ENCODE data around the gene AUTS2. TPM values are rescaled to one million over a fixed set of nuclear protein-coding genes. Genes with fewer than 3 reads are reported as not detected.

Gene AUTS2
- total RNA-seq, 1 donor from 2014 or later, result 53.0 TPM

DNA sequence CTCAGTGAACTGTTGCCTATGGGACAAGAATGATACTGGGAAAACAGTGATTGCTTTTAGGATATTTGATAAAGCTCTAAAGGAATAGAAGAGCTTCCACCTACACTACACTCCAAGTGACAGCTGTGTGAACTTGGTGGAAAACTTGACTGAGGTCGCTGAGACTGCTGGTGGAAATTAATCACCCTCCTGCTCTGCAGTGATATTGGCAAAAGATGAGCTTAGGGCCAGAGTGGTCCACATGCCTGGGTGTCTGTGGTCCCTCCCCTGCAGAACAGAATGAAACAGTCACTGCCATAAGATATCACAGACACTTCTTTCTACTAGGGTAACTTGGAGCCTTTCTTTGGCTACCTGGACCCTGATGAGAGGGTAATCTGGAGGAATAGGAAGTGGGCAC is 1151.6 kb downstream of the AUTS2 start:
- no peak for DNase-seq (ENCODE audit: extremely low spot score in 2 of 2)

DNA sequence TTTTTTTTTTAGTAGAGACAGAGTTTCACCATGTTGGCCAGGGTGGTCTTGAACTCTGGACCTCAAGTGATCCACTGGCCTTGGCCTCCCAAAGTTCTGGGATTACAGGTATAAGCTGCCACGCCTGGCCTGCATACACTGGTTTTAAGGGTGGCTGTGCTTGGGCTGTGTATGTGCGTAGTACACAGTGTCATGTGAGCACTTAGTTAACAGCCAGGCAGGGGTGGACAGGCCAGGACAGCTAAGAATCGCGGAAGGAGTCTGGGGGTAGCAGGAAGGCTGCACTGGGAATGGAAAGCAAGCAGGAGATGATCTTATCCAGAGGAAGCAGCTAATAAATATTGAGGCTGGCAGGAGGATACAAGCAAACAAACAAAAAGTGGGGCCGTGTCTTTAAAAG is 1153.6 kb downstream of the AUTS2 start:
- Histone ChIP-seq H3K36me3 (no peaks in the 10 kb centered on the region), H3K4me3 (no peak overlapping the region), H3K27me3 (no peaks in the 10 kb centered on the region), H3K27ac (no peak overlapping the region), H3K9me3 (no peaks in the 10 kb centered on the region), H3K4me1 (peaks cover 11% of the 10 kb centered on the region)
- DNase-seq (ENCODE audit: extremely low spot score in 2 of 2), result no peak
- intact Hi-C loops (cut with DNase I), result no loop called here
- TF ChIP-seq, protein P1, sequence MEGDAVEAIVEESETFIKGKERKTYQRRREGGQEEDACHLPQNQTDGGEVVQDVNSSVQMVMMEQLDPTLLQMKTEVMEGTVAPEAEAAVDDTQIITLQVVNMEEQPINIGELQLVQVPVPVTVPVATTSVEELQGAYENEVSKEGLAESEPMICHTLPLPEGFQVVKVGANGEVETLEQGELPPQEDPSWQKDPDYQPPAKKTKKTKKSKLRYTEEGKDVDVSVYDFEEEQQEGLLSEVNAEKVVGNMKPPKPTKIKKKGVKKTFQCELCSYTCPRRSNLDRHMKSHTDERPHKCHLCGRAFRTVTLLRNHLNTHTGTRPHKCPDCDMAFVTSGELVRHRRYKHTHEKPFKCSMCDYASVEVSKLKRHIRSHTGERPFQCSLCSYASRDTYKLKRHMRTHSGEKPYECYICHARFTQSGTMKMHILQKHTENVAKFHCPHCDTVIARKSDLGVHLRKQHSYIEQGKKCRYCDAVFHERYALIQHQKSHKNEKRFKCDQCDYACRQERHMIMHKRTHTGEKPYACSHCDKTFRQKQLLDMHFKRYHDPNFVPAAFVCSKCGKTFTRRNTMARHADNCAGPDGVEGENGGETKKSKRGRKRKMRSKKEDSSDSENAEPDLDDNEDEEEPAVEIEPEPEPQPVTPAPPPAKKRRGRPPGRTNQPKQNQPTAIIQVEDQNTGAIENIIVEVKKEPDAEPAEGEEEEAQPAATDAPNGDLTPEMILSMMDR (IDR thresholded peaks at IDR 0.05), result no peak
- TF ChIP-seq POLR2A (IDR thresholded peaks at IDR 0.05) (no peak), POLR2AphosphoS5 (IDR thresholded peaks at IDR 0.05; ENCODE audit: insufficient read depth in 1 of 2, low read depth in 1 of 2) (no peak)

More for the DNA sequence above, 1151.6 kb downstream of the AUTS2 start:
- intact Hi-C loops (cut with DNase I), result no loop called here
- Histone ChIP-seq H3K4me3 (no peak overlapping the region), H3K27me3 (no peaks in the 10 kb centered on the region), H3K4me1 (peaks cover 11% of the 10 kb centered on the region), H3K27ac (no peak overlapping the region), H3K9me3 (no peaks in the 10 kb centered on the region), H3K36me3 (no peaks in the 10 kb centered on the region)
- TF ChIP-seq POLR2A (IDR thresholded peaks at IDR 0.05) (no peak), POLR2AphosphoS5 (IDR thresholded peaks at IDR 0.05; ENCODE audit: insufficient read depth in 1 of 2, low read depth in 1 of 2) (no peak)
- TF ChIP-seq, protein P1 (IDR thresholded peaks at IDR 0.05), result no peak

DNA sequence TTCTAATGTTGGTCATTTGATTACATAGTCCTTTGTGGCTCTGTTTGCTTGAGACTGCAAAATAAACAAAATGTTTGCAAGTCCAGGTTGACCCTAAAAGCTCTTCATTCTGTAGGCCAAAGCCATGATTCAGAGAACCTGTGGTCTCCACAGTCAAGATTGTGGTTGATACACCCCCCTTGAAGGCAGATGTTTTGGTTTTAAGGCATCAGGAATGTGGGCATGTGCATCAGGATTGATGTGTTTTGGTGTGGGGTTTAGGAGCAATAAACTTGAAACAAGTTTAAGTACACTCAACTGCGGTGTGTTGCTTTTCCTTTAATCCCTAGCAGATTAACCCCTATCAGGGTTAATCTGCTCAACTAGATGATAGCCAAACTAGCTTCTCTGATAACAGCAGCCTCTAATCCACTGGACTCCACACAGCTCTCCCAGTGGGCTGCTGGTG is 1154.5 kb downstream of the AUTS2 start:
- H3K9me3 ChIP-seq, result no peaks in the 10 kb centered on the region
- H3K36me3 ChIP-seq, result no peaks in the 10 kb centered on the region
- no peaks in the 10 kb centered on the region for H3K27me3 ChIP-seq
- intact Hi-C loops (cut with DNase I), result no loop called here
- no peak for TF ChIP-seq POLR2A (IDR thresholded peaks at IDR 0.05)
- TF ChIP-seq, protein P1 (IDR thresholded peaks at IDR 0.05), result no peak
- no peak for TF ChIP-seq POLR2AphosphoS5 (IDR thresholded peaks at IDR 0.05; ENCODE audit: insufficient read depth in 1 of 2, low read depth in 1 of 2)
- H3K27ac ChIP-seq, result no peak overlapping the region
- H3K4me1 ChIP-seq, result peaks cover 11% of the 10 kb centered on the region
- no peak overlapping the region for H3K4me3 ChIP-seq
- no peak for DNase-seq (ENCODE audit: extremely low spot score in 2 of 2)

DNA sequence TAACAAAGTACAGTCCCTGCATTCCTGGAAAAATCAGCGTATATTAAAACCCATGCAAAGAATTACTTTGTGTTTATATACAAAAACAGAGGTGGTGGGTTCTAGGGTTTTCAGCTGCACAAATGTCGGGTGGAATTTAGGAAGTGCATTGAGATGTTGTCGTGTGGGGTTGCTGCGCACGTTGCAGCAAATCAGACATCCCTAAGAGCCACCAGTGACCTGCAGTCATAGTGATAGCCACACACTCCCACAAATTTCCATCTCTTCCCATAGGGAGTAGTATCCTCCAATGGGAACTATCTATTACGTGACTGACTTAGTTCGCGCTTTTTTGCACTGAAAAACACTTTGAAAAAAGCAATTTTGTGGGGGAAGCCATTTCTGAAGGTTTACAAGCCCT is 1158.5 kb downstream of the AUTS2 start:
- intact Hi-C loops (cut with DNase I), result no loop called here
- DNase-seq (ENCODE audit: extremely low spot score in 2 of 2), result no peak
- H3K4me3 ChIP-seq, result no peak overlapping the region
- no peaks in the 10 kb centered on the region for H3K9me3 ChIP-seq
- TF ChIP-seq POLR2AphosphoS5 (IDR thresholded peaks at IDR 0.05; ENCODE audit: insufficient read depth in 1 of 2, low read depth in 1 of 2) (no peak), POLR2A (IDR thresholded peaks at IDR 0.05) (no peak)
- TF ChIP-seq, protein P1 (IDR thresholded peaks at IDR 0.05), result no peak
- H3K4me1 ChIP-seq, result peaks cover 11% of the 10 kb centered on the region
- no peaks in the 10 kb centered on the region for H3K36me3 ChIP-seq
- H3K27me3 ChIP-seq, result no peaks in the 10 kb centered on the region
- no peak overlapping the region for H3K27ac ChIP-seq

- intact Hi-C loops (cut with DNase I), result no loop called here
- no peaks in the 10 kb centered on the region for H3K9me3 ChIP-seq
- no peaks in the 10 kb centered on the region for H3K27me3 ChIP-seq
- H3K36me3 ChIP-seq, result no peaks in the 10 kb centered on the region
- DNase-seq (ENCODE audit: extremely low spot score in 2 of 2), result no peak
- H3K27ac ChIP-seq, result no peak overlapping the region
- TF ChIP-seq POLR2A (IDR thresholded peaks at IDR 0.05) (no peak), POLR2AphosphoS5 (IDR thresholded peaks at IDR 0.05; ENCODE audit: insufficient read depth in 1 of 2, low read depth in 1 of 2) (no peak)
- TF ChIP-seq, protein P1 (IDR thresholded peaks at IDR 0.05), result no peak
- H3K4me1 ChIP-seq, result no peaks in the 10 kb centered on the region
- no peak overlapping the region for H3K4me3 ChIP-seq
These were observed 1160.4 kb downstream of the AUTS2 start for GRCh38 chr7:70758646-70759045.

Data from vagina (tissue), 2 donors.